Mesenteric fat pad (tissue), 1 donor: Measurements from ENCODE around the gene RPTOR. TPM values are rescaled to one million over a fixed set of nuclear protein-coding genes. Genes with fewer than 3 reads are reported as not detected.

ENCODE experiments used
- DNase-seq: peaks from one replicate; pipeline ENCODE4 v3.0.0-alpha.2; 2020; ENCODE audit warnings: low spot score
- total RNA-seq: library from RNA; stranded (reverse); fragmentation: NEBNext Ultra II Directional; extraction: Animal tissue kit (Norgen Biotek cat#: 25700); gene quantifications from one replicate; pipeline ENCODE4 v1.2.1, GENCODE V29; 2021
- donor health status: DM: yes; HTN: yes; CAD: no.

Gene RPTOR
- total RNA-seq, 1 donor from 2014 or later: 31.6 TPM

DNA sequence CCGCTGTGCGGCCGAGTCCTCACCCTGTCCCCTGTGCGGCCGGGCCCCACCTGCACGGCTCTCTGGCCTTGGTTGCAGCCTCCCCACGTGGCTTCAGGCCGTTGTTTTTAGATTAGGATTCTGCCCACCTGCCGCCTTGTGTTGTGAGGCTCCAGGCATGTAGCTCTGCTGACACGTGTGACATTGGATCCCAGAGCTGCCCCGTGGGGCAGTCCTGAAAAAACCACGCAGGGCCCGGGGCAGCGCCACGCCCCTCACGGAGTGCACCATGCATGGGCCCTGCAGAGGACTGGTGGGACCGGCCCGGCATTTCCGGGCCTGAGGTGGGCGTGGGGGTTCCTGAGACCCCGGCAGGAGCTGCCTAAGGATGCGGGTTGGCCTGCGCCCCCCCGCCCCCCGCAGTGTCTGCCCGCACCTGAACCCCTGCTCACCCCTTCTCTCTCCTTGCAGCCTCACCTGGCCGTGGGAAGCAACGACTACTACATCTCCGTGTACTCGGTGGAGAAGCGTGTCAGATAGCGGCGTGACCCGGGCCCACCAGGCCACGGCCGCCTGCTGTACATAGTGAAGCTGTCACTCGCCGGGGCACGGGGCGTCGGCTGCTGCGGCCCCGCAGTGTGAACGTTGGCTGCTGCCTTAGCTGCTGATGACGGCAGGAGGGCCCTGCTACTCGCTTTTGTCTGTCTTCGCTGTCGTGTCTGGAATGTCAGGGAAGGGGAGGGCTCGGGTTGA, 419.3 kb downstream of the RPTOR start:
- no peak for DNase-seq

DNA sequence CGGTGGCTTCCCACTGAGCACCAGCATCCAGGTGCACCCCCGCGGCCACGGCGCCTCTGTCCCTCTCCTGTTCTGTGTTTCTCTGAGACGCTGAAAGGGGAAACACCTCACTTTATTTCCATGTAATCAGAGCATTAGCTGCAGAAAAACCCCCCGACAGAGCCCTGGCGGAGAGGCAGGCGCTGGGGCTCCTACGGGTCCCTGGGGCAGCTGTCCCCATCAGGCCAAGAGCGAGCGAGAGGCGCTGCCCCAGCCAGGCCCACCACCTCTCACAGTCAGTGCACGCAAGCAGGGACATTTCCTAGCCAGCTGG, 419.9 kb downstream of the RPTOR start:
- DNase-seq: no peak

DNA sequence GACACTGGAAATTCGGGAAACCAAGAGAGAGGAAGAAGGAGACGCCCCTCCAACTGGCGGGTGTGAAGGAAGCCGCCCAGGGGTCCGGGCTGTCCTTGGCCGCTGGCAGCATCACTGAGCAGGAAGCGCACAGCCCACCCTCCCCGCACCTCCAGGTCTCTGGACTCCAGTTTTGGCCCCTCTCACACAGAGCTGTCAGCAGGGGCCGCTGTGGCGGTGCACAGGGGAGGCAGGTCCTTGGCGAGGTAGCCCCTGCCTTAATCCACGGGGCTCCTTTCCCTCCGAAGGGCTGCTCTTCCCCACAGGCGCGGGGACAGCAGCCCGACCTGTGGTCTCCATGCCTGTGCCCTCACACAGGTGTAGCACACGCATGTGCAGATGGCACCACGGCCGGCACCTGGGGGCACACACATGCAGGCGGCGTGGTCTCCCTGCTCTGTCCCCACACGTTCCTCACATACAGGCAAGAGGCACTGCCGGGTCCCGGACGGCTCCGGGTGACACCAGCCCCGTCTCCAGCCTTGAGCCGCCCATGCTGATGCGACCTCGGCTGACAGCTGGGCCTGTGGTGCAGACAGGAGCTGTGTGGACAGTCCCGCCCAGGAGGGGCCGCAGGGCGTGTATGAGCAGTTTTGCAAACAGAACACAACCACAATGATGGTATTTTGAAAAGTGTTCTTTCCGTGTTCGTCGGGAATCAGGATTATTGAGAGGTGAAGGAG, 420.4 kb downstream of the RPTOR start:
- DNase-seq: no peak

DNA sequence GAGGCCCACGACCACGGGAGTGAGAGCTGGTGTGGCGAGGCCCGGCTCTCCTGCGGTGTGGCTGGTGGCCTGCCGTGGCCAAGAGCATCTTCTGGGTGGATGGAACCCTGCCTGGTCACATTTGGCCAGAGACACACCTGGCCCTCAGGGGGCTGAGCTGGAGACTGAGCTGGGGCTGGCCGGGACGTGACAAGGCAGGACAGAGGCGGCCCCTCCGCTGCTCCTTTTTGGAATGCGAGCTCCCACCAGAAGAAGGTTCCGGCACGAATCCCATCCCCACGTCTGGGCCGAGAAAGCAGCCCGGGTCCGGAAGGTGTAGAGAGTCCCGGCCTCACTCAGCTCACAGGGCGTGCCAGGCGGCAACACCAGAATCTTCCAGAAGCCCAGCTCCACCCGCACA, 421.0 kb downstream of the RPTOR start:
- no peak for DNase-seq

DNA sequence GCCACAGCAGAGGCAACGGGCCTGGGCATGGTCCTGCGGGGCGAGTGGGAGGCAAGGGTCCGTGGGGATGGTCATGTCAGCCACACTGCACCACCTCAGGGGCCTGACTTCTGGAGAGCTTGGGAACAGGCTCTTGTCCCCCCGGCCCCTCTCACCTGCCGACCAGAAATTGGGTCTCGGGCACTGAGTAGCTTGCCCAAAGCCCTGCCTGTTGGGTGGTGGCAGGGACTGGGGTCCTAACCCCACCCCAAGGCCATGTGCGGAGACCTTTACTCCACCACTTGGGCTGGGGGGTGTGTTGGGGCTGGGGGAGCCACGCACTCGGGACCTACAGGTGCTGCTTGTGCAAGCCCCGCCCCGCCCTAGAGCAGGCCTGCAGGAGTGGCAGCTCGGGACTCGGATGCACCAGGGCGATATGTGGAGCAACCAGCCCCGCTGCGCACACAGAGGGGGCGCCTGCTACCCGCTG, 422.8 kb downstream of the RPTOR start:
- DNase-seq: no peak

DNA sequence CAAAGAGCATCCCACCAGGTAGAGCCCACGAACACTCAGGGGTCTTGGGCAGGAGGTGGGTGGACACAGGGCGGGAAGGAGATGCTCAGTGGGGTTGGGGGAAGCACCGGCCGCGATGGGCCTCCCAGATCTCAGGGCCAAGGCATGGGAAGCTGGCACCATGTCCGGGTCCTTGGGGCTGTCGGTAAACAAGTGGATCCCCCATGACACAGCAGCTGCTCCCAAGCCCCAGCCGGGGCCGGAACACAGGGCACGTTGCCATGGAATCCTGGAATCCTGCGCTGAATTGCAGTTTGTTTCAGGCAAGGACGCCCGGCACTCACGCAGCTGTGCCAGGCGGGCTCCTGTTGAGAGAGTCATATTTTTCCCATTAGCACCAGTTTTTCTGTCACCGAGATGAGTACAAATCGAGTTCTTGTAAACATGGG, 424.0 kb downstream of the RPTOR start:
- no peak for DNase-seq

DNA sequence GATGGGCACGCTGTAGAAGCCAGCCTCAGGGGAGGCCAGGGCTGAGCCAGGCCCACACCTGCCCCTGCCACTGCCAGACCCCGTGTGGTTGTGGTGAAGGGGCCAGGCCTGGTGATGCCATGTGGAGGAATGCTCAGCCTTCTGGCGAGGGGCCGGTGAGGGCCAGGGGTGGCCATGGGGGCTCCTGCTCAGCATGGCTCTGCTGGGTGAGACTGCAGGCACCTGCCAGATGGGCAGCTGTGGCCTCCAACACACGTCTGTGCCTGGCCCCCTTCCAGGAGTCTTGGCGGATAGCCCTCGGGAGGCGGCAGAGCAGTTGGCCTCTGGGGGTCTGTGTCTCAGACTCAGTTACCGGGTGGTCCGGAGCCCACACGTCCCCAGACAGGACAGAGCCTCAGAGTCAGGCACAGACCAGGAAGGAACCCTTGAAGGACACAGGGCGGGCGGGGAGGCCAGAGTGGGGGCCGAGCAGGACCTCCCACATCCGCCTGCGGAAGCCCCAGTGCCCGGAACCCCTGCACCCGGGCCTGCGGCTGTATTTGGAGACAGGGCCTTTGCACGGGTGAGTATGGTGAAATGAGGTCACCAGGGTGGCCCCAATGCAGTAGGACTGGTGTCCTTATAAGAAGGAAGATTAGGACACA, 424.5 kb downstream of the RPTOR start:
- DNase-seq: no peak

DNA sequence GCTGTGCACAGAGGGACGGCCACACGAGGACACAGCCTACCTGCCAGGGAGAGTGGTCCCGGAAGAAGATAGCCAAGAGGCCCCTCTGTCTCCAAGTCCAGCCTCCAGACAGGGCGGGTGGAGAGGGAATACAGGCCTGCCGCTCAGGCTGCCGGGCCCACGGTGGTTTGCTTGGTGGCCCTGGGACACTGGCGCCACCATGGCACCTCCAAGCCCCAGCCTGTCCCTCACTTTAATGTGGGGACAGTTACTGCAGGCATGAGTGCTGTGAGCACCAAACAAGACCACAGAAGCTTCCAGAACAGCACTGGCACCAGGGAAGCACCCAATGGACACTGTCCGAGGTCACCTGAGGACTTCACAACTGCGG, 425.0 kb downstream of the RPTOR start:
- DNase-seq: no peak

DNA sequence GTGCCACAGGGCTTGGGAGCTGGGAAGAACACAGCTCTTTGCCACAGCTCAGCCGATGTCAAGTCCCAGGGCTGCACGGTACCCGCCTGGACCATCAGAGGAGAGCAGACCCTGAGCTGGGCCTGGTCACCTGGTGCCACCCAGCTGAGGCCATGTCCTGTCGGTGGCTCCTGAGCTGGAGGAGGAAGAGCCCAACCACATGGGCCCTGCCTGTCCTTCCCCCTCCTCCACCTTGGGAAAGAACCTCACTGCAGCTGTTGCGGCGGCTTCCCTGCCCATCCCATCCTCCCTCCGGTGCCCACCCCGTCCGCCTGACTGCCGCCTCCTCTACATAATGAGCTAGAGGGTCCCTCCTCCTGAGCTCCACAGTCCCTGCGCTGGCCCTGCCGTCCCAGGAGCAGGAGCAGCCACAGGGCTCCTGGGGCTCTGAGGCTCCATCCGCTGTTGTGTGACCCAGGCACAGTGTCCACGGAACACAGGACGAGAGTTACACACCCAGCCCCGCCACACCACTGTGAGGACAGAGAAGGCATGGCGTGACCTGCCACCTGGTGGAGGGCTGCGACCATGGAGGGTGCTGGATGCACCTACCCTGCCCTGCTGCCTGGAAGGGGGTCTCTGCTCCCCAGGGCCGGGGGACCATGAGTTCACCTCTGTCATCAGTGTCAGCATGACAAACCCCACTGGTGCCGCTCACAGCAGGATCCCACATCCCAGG, 425.6 kb downstream of the RPTOR start:
- DNase-seq: no peak

DNA sequence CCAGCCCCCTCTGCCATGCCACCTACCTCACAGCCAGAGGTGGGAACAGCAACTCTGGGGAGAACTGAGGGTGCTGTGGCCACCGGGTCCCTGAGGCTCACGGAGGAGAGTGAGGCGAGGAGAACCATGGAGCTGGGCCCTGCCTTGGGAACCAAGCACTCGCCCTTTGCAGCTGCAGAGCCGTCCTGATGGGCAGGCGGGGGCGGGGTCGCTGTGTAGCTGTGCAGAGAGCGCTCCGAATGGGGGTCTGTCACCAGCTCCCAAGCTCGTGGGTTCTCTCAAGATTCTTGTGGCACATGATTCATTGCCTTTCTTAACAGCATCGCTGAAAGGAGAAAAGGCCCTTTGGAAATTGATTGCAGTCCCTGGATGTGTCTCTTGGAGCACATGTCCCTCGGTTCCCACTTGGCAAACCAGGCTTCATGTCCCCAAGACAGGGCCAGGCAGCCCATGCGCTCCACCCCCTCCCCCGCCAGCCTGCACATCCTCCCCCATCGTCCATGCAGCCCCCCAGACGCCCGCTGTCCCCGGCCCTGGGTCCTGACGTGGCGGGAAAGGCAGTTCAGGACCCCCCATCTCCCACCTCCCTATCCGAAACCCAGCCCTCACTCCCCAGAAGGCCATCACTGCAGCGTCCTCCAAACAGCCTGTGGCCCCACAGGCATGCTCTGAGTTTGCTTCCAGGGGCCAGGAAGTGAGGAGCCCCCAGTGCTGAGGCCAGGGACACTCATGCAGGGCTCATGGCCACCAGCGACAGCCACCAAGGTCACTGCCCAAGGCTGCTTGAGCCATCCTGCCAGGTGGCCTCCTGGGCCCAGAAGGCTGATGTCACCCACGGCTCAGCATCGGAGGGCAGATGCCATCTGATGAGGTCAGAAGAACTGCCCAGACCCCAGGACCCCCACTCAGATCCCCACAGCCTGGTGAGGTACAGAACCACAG, 426.4 kb downstream of the RPTOR start:
- DNase-seq: no peak

DNA sequence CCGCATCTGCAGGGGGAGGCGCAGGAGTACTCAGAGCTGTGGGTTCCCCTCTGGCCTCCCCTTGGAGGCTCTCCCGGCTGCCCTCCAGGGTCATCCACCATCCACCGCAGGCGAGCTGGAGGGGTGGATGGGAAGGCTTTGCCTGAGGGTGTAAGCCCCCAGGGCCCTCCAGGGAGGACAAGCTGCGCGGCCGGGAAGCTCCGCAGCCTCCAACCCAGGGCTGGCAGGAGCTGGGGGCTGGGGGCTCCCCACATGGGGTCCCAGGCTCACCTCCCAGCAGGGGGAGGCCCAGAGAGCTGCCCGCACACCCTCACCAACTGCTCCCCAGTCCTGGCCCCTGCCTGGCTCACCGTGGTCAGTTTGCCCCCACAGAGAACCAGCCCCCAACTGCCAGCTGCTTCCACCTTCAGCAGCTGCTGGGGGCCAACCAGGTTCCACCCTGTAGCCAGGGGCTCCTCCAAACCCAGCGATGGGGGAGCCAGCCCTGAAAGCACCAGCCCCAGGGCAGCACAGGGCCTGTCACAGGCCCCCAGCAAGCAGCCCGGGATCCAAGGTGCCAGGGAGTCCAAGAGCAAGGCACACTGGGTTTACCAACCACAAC, 427.2 kb downstream of the RPTOR start:
- no peak for DNase-seq

DNA sequence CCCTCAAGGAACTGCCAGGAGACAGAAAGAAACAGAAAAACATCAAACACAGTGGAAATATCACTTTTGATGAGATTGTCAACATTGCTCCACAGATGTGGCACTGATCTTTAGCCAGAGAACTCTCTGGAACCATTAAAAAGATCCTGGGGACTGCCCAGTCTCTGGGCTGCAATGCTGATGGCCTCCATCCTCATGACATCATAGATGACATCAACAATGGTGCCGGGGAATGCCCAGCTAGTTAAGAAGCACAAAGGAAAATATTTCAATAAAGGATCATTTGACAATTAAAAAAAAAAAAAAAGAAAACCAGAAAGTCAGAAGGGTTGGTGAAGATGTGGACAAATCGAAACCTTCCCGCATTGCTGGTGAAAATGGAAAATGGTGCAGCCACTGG, 432.1 kb downstream of the RPTOR start:
- DNase-seq: no peak

DNA sequence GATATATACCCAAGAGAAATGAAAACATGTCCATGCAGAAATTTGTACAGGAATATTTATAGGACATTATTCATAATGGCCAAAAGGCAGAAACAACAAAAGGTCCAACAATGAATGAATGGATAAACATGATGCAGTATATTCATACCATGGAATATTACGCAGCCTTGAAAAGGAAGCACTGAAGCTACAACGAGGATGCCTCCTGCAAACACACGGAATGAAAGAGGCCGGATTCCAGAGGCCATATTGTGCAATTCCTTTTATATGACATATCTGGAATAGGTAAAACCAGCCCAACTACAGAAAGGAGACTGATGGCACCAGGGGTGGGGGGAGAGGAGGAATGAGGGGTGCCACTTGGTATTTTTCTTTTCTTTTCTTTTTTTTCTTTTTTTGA, 432.5 kb downstream of the RPTOR start:
- DNase-seq: no peak

DNA sequence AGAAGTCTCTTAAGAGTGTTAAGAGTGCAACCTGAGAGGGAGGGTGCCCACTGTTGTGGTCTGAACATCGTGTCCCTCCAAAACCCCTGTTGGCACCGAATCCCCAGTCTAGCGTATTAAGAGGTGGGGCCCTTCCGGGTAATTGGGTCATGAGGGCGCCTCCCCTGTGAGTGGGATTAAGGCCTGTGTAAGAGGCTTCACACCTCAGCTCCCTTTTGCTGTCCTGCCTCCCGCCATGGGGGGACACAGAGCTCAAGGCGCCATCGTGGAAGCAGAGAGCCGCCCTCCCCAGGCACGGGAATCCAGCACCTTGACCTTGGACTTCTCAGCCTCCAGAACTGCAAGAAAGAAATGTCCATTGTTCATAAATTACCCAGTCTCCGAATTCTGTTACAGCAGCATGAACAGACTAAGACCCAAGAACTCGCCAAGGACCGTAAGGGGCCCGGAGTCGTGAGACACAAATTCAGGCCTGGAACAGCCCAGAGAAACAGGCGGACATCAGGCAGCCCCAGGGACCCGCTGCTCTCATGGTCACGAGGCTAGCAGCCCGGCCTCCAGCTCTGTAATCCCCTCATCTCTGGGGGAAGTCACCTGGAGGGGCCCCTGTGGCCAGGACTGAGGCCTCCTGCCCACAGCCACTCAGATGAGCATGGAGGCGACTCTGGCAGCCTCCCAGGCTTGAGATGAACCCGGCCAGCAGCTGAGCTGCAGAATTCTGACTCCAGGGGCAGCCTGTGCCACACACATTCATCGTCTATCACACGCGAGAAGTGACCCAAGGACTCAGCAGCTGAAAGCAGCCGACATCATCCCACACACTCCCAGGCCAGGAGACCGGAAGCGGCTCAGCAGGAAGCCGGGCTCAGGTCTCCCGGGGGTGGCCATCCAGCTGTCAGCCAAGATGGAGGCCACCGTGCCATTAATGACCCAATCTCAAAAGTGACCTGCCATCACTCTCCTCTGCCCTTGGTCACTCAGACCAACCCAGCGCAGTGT, 434.2 kb downstream of the RPTOR start:
- DNase-seq: no peak

DNA sequence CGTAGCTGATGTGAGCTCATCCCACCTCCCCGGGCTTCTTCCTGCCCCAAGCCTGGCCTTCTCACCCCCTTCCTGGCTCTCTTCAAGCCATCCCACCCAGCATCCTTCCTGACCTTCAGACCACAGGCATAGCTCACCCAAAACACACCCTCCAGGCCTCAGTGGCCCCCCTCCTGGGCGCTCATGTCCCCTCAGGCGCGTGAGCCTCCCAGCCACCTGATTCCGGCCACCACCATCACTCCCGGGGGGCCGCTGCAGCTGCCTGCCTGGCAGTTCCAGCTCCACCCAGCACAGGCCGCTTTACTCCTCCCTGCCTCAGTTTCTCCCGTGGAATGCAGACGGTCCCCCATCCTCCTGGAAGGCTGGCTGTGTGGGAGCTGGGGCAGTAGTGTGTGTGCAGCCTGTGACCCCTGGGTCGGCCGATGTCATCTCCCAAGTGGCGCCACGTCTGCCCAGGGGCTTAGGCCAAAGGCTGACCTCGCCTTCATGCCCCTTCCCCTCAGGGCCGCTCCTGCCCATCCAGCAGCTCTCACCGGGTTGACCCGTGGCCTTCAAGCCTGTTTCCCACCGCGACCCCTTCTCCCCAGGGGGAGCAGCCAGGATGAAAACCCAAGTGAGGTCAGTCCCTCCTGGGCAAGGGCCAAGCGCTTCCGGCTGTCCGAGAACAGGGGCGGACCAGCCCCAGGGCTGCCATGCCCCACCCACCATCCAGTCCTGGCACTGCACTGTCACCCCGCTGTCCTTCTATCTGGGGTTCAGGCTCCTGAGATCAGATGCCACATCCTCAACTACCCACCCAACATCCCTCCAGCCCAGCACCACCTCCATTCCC, 435.1 kb downstream of the RPTOR start:
- DNase-seq: no peak

DNA sequence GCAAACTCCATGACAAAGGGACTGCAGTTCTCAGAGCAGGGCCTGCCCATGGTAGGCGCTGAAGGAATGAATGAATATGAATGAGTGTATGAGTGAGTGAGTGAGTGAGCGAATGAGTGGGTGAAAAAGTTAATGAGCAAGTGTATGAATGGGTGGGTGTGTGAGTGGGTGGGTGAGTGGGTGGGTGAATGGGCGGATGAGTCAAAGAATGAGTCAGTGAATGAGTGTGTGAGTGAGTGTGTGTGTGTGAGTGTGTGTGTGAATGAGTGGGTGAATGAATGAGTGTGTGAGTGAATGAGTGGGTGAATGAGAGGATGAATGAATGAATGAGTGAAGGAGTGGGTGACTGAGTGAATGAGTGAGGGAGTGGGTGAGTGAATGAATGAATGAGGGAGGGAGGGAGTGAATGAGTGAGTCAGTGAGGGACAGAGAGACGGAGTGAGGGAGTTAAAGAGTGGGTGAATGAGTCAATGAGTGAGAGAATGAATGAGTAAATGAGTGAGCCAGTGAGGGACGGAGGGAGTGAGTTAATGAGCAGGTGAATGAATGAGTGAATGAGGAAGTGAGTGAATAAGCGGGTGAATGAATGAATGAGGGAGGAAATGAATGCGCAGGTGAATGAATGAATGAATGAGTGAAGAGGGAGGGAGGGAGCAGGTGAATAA, 435.9 kb downstream of the RPTOR start:
- no peak for DNase-seq

DNA sequence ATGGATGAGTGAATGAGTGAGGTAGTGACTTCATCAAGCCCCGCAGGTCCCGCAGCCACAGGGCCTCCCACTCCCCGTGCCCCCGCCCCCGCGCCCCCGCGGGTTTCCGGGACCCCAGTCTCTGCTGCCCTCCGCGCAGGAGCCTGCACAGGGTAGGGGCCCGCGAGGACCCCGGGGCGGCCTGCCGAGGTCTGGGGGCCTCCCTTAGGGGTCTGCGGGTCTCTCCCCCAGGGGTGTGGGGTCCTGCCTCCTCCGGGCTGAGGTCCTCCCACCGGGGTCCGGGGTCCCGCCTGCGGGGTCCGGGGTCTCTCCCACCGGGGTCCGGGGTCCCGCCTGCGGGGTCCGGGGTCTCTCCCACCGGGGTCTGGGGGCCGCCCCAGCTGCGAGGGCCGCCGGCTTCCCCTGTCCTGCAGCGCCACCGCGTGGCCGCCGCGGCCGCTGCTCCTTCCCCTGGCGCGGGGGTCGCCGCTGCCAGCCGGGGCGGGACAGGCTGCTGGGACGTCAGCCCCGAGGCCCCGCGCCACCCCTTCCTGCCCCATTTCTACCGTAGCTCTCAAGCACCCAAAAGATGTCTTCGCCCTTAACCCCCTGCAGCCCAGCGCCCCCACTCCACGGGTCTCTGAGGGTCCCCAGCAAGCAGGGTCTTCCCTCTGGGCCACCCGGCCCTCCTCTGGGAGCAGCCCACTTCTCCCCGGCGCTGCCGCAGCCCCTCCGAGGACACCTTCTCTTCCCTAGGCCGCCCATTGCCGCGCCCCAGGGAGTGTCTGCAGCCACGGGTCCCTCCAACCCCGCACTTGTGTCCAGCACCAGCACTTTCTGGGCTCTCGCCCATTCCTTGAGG, 436.6 kb downstream of the RPTOR start:
- no peak for DNase-seq
